ENCODE measurements around the gene ZNF775.

ZNF775 gene

DNA sequence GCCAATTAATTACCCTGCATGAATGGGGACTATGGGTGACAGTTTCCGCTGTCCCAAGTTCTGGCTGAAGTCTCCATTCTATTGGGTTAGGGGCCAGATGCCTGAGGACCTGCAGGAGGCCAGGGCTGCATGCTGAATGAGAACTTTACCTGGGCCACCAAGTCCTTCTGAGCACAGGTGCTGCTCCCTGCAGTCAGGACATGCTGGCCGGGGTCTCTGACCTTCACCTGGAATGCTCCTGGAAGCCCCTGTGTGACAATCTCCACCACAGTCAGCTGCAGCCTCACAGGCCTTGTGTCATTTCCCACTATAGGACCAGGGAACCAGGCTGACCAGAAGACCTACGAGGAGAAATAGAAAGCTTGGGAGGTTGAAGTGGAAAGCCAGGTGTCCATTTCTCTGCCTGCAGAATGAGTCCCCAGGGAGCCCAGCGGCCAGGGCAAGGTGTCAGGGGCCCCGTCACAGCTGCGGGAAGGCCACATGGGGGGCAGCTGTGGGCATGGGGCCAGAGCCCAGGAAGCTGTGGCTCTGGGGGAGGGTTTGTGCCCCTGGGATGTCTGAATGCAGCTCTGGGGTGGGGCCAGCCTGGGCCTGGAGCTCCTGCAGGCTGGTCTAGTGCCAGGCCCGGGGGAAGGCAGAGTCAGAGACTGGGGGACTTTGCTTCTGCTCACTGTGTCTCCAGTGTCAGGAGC lies 65.7 kb downstream of the ZNF775 start:
- peak; percentile 69 for DNase-seq

DNA sequence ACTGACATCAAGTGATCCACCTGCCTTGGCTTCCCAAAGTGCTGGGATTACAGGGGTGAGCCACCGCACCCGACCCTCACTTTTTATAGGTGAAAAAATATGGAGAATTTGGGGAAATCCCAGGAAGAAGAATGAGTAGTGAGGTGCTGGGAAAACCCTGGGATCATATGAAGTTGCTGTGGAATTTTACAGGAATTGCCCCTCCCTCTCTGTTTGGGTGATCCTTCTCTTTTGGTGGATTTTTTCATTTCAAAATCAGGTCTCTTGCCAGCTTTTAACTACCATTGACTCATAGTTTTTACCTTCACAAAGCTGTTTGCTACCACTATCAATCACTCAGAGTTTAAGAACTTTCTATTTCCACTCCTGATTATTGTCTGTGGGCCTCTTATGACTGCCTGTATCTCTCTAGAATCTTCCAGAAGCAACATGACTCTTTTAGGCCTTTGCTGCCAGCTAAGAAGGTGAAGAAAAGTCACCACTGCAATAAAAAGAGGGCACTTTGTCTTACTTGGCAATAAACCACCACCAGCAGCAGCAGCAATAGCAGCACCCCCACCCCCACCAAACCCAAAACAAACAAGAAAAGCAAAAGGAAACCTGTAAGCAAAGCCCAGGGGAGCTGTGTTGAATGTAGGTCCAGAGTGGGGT lies 67.3 kb downstream of the ZNF775 start:
- peak; percentile 86 for DNase-seq

Data from NCI-H69 (cell line).